ENCODE results near the gene PAM16. TPM values are rescaled to one million over a fixed set of nuclear protein-coding genes. Genes with fewer than 3 reads are reported as not detected.

PAM16 gene
- total and polyA plus RNA-seq, 9 of the 15 experiments (the other 6 are each of a cell fraction or from before 2014, with no cell fraction given), result 38.7 to 273 (median 79.3) TPM

GRCh38 chr16:4347765-4348509 lies 3.2 kb downstream of the PAM16 start (continued):
- TF ChIP-seq ID3 (CRISPR knock-in tag; IDR thresholded peaks at IDR 0.05), result no peak
- peak; percentile 79; the same call in 1 of the 2 replicates for TF ChIP-seq ID3 (tag; IDR thresholded peaks at IDR 0.05)
- TF ChIP-seq ZBTB33 (CRISPR knock-in tag; IDR thresholded peaks at IDR 0.05), result peak; percentile 62; the same call in 1 of the 2 replicates
- no peak for TF ChIP-seq KLF16 (IDR thresholded peaks at IDR 0.05)
- no peak for TF ChIP-seq ATF3 (IDR thresholded peaks at IDR 0.05)
- no peak for TF ChIP-seq ATF3 (CRISPR knock-in tag; conservative IDR thresholded peaks at IDR 0.05)
- TF ChIP-seq CHD7 (IDR thresholded peaks at IDR 0.05; ENCODE audit: low read depth, low read length), result no peak
- TF ChIP-seq RHOXF2B (CRISPR knock-in tag; conservative IDR thresholded peaks at IDR 0.05), result no peak
- 0 out of 4 replicates have a peak, but pooled peaks of 1 of the 2 experiments have one; percentile 32 for TF ChIP-seq RCOR1 (IDR thresholded peaks at IDR 0.05; ENCODE audit: borderline replicate concordance in 1 of 2, low read depth in 2 of 2, low read length in 2 of 2)
- TF ChIP-seq, protein P1, sequence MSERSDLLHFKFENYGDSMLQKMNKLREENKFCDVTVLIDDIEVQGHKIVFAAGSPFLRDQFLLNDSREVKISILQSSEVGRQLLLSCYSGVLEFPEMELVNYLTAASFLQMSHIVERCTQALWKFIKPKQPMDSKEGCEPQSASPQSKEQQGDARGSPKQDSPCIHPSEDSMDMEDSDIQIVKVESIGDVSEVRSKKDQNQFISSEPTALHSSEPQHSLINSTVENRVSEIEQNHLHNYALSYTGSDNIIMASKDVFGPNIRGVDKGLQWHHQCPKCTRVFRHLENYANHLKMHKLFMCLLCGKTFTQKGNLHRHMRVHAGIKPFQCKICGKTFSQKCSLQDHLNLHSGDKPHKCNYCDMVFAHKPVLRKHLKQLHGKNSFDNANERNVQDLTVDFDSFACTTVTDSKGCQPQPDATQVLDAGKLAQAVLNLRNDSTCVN (CRISPR knock-in tag; IDR thresholded peaks at IDR 0.05), result no peak

All from K562 (cell line).